Measurements from ENCODE around the gene TUBB. TPM values are rescaled to one million over a fixed set of nuclear protein-coding genes. Genes with fewer than 3 reads are reported as not detected.

The TUBB gene
- total RNA-seq, 1 experiment from 2014 or later, result 853 TPM

- in situ Hi-C loops (cut with HindIII; ENCODE audit: low pct_unique_long_range_greater_than_20kb, low sequenced_read_pairs), result no loop called here
- BruUV-seq (replicated peaks), result TSS peak; percentile 97
These were observed 23.2 kb downstream of the TUBB start for GRCh38 chr6:30743099-30744053.

GRCh38 chr6:30744054-30744805, 24.1 kb downstream of the TUBB start, which contains the start of gene IER3:
Gene IER3 (minus strand): TSS chr6:30744547. CDS start chr6:30744518, 29 bp downstream.
- TF ChIP-seq POLR2AphosphoS5 (IDR thresholded peaks at IDR 0.05; ENCODE audit: low read depth, low read length) (peak; percentile 100), TCF7L2 (IDR thresholded peaks at IDR 0.05; ENCODE audit: low read depth, low read length) (no peak), CTCF (IDR thresholded peaks at IDR 0.05) (peak; percentile 79), SIN3A (IDR thresholded peaks at IDR 0.05; ENCODE audit: borderline replicate concordance, insufficient read depth, low read depth, low read length) (peak; percentile 95)
- TF ChIP-seq, protein P1, sequence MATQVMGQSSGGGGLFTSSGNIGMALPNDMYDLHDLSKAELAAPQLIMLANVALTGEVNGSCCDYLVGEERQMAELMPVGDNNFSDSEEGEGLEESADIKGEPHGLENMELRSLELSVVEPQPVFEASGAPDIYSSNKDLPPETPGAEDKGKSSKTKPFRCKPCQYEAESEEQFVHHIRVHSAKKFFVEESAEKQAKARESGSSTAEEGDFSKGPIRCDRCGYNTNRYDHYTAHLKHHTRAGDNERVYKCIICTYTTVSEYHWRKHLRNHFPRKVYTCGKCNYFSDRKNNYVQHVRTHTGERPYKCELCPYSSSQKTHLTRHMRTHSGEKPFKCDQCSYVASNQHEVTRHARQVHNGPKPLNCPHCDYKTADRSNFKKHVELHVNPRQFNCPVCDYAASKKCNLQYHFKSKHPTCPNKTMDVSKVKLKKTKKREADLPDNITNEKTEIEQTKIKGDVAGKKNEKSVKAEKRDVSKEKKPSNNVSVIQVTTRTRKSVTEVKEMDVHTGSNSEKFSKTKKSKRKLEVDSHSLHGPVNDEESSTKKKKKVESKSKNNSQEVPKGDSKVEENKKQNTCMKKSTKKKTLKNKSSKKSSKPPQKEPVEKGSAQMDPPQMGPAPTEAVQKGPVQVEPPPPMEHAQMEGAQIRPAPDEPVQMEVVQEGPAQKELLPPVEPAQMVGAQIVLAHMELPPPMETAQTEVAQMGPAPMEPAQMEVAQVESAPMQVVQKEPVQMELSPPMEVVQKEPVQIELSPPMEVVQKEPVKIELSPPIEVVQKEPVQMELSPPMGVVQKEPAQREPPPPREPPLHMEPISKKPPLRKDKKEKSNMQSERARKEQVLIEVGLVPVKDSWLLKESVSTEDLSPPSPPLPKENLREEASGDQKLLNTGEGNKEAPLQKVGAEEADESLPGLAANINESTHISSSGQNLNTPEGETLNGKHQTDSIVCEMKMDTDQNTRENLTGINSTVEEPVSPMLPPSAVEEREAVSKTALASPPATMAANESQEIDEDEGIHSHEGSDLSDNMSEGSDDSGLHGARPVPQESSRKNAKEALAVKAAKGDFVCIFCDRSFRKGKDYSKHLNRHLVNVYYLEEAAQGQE (IDR thresholded peaks at IDR 0.05; ENCODE audit: insufficient read depth in 1 of 2, low read depth in 2 of 2, low read length in 1 of 2), result peak in 1 of 2 experiments; percentile 14; a peak in 1 of 4 replicates
- ATAC-seq, result peak; percentile 58
- H3K9me3 ChIP-seq (ENCODE audit: control insufficient read depth, insufficient read depth, low read depth, low read length), result no peaks in the 10 kb centered on the region
- DNase-seq (ENCODE audit: low read depth, low spot score), result peak; percentile 89
- CTCF ChIA-PET, result interaction anchor here (0.5 to 1.0 kb wide), 7 partner anchors 11 to 740 kb away, joined by 3 to 9 read pairs (median 5); partner anchors contain the start of gene DDR1
- intact Hi-C loops (cut with micrococcal nuclease; ENCODE audit: unreplicated experiment) (loop anchor here (1.0 to 5.0 kb wide), 3 partner anchors 38 to 133 kb away; no protein-coding TSS in a partner anchor), in situ Hi-C loops (cut with HindIII; ENCODE audit: low pct_unique_long_range_greater_than_20kb, low sequenced_read_pairs) (no loop called here)
- H3K4me3 ChIP-seq (ENCODE audit: low read depth in 2 of 2, low read length in 2 of 2), result peak within 1 kb of the TSS; percentile 81 to 85
- H3K27me3 ChIP-seq (ENCODE audit: control insufficient read depth, insufficient read depth, low read length), result no peaks in the 10 kb centered on the region
- peaks cover 12% of the 10 kb centered on the region; the same call in 1 of the 2 replicates for H3K36me3 ChIP-seq (ENCODE audit: control insufficient read depth, insufficient read depth, low read length)
- H3K27ac ChIP-seq (ENCODE audit: low read length), result peak within 1 kb of the TSS; percentile 97
- BruUV-seq (replicated peaks), result no TSS peak
- POLR2A ChIA-PET, result interaction anchor here (0.5 to 1.3 kb wide), 2 partner anchors 38 to 67 kb away, joined by 3 read pairs; no protein-coding TSS in a partner anchor
- H3K4me1 ChIP-seq (ENCODE audit: control insufficient read depth, insufficient read depth, low read length), result peaks cover 47% of the 10 kb centered on the region

More at GRCh38 chr6:30743099-30744053, 23.2 kb downstream of the TUBB start:
- Histone ChIP-seq H3K27me3 (ENCODE audit: control insufficient read depth, insufficient read depth, low read length) (no peaks in the 10 kb centered on the region), H3K9me3 (ENCODE audit: control insufficient read depth, insufficient read depth, low read depth, low read length) (no peaks in the 10 kb centered on the region), H3K4me3 (ENCODE audit: low read depth in 2 of 2, low read length in 2 of 2) (peak overlapping the region; percentile 81 to 85), H3K4me1 (ENCODE audit: control insufficient read depth, insufficient read depth, low read length) (peaks cover 44% of the 10 kb centered on the region), H3K36me3 (ENCODE audit: control insufficient read depth, insufficient read depth, low read length) (peaks cover 18% of the 10 kb centered on the region), H3K27ac (ENCODE audit: low read length) (peak overlapping the region; percentile 97)
- DNase-seq (ENCODE audit: low read depth, low spot score) (no peak), ATAC-seq (peak; percentile 1)
- TF ChIP-seq, protein P1 (IDR thresholded peaks at IDR 0.05; ENCODE audit: insufficient read depth in 1 of 2, low read depth in 2 of 2, low read length in 1 of 2), result no peak
- no peak for TF ChIP-seq TCF7L2 (IDR thresholded peaks at IDR 0.05; ENCODE audit: low read depth, low read length)
- TF ChIP-seq POLR2AphosphoS5 (IDR thresholded peaks at IDR 0.05; ENCODE audit: low read depth, low read length), result no peak
- no peak for TF ChIP-seq SIN3A (IDR thresholded peaks at IDR 0.05; ENCODE audit: borderline replicate concordance, insufficient read depth, low read depth, low read length)
- intact Hi-C loops (cut with micrococcal nuclease; ENCODE audit: unreplicated experiment), result loop anchor here (1.0 to 5.0 kb wide), 3 partner anchors 39 to 134 kb away; no protein-coding TSS in a partner anchor
- CTCF ChIA-PET, result interaction anchor here (0.7 kb wide), 1 partner anchor 26 kb away, joined by 4 read pairs; no protein-coding TSS in a partner anchor
- POLR2A ChIA-PET, result interaction anchor here (0.5 to 1.3 kb wide), 8 partner anchors 9 to 174 kb away, joined by 3 to 10 read pairs (median 4); no protein-coding TSS in a partner anchor

Measured in Panc1 (cell line).